ENCODE data around the gene TRERF1.

GRCh38 chr6:42372699-42373098 lies 79.0 kb downstream of the TRERF1 start:
- TF ChIP-seq POLR2A (IDR thresholded peaks at IDR 0.05; ENCODE audit: low read length) (no peak), GATA1 (IDR thresholded peaks at IDR 0.05; ENCODE audit: low read depth, low read length) (no peak)
